Heart right ventricle (tissue), 16 donors: ENCODE measurements around the gene RAB28. TPM values are rescaled to one million over a fixed set of nuclear protein-coding genes. Genes with fewer than 3 reads are reported as not detected.
A peak's percentile ranks its signal among the peaks of the same experiment; 100 is the strongest.

ENCODE experiments used
- ATAC-seq, 8 donors: fragments of 200-7000 bp; cut with Tn5 transposase; one replicate each; pipeline ENCODE4 v1.9.1; 2020; ENCODE audit warnings: mild to moderate bottlenecking in 8 of 8, moderate library complexity in 8 of 8, moderate number of reproducible peaks in 1 of 8
- DNase-seq, 2 donors: peaks; one replicate each; pipeline ENCODE4 v3.0.0-alpha.2; 2020
- H3K27ac ChIP-seq, 10 donors: fragments of 200-600 bp; sonication (generic) in 2 of 10; one replicate each; pipeline versions ENCODE4 v1.5.0 to v1.8.0; 2020 to 2022; ENCODE audit warnings: mild to moderate bottlenecking in 3 of 10
- H3K27me3 ChIP-seq, 7 donors: fragments of 200-600 bp; one replicate each; pipeline ENCODE4 v1.8.0; 2021 to 2022; ENCODE audit warnings: mild to moderate bottlenecking in 2 of 7
- H3K36me3 ChIP-seq, 9 donors: fragments of 200-600 bp; sonication (generic) in 1 of 9; one replicate each; pipeline versions ENCODE4 v1.5.0 to v1.8.0; 2020 to 2022; ENCODE audit warnings: mild to moderate bottlenecking in 2 of 9
- H3K4me1 ChIP-seq, 9 donors: fragments of 200-600 bp; sonication (generic) in 1 of 9; one replicate each; pipeline versions ENCODE4 v1.5.0 to v1.8.0; 2020 to 2022; ENCODE audit warnings: mild to moderate bottlenecking in 4 of 9
- H3K4me3 ChIP-seq, 10 donors: fragments of 200-600 bp; sonication (generic) in 2 of 10; one replicate each; pipeline versions ENCODE4 v1.5.0 to v1.8.0; 2020 to 2022; ENCODE audit warnings: mild to moderate bottlenecking in 7 of 10, moderate library complexity in 2 of 10
- H3K9me3 ChIP-seq, 11 donors: fragments of 200-600 bp in 10 of 11; sonication (generic) in 2 of 11; one replicate each; pipeline versions ENCODE4 v1.5.0 to v1.8.0; 2013 to 2022; ENCODE audit warnings: mild to moderate bottlenecking in 2 of 11, control low read depth in 1 of 11, moderate library complexity in 1 of 11
- CTCF ChIP-seq, 9 donors: fragments of 200-600 bp; sonication (generic) in 2 of 9; IDR thresholded peaks; one replicate each; pipeline versions ENCODE4 v1.5.0 to v1.8.0; 2021 to 2022; ENCODE audit warnings: antibody characterized with exemption in 9 of 9, mild to moderate bottlenecking in 5 of 9, moderate library complexity in 1 of 9
- WGBS, 2 donors: extraction: QIAGEN DNeasy Blood & Tissue Kit; methylation state at CpG; one replicate each; pipeline ENCODE4 v1.1.7; 2013; ENCODE audit warnings: inconsistent platforms in 1 of 2; 5-methylcytosine and 5-hydroxymethylcytosine counted together
- intact Hi-C, 10 donors: fragments of 100-400 bp; cut with DNase I; formaldehyde crosslinking; loops; one replicate each; pipeline versions ENCODE4 v1.11.1 to v1.14.2; 2022
- polyA plus RNA-seq, 2 donors: library from polyadenylated mRNA; stranded (reverse); fragments of 200-250 nt; gene quantifications; one replicate each; pipeline ENCODE4 v1.2.3, GENCODE V29; 2013
- total RNA-seq, 10 donors: library from RNA; stranded (reverse); fragmentation: NEBNext Ultra II Directional in 3 of 10; extraction: Animal tissue kit (Norgen Biotek cat#: 25700) in 3 of 10; gene quantifications; one replicate each; pipeline versions ENCODE4 v1.2.1 to v1.2.4, GENCODE V29; 2021 to 2023
- donor health status: Arrhythmogenic right ventricular cardiomyopathy.
- donor health status: ischemic (EF 13 %, LVEDD 7.1; RV severe dilation, severe dysfunction).
- donor health status: healthy with polysubstance abuse.
- donor health status: DM: no; HTN: yes; CAD: no.
- donor health status: DM: no; HTN: no; CAD: no.
- donor health status: ischemic (EF 25% LVEDD 6.9; RV normal size, moderate dysfunction).
- donor health status: ischemic (EF 25% LVEDD 5.7; RV mildly dilated, moderate dysfunction).
- donor health status: healthy.
- donor health status: DM: yes; HTN: yes; CAD: no.
- donor health status: Ischemic cardiomyopathy.
- donor health status: ischemic (EF 35%, LVEDD 5.7; RV mildly dilated, moderate dysfunction).
- donor health status: nonischemic (EF 11% LVEDD 7.7; RV severe dilation, severe dysfunction).
- donor health status: DM: yes; HTN: yes; CAD: no.
- donor health status: PGD.
- donor health status: ischemic (EF 29% LVEDD 5.4; RV normal size, mild dysfunction).
- donor health status: nonischemic (EF 23%, LVEDD 6.1; RV moderate dilation, normal function).

The RAB28 gene
- total and polyA plus RNA-seq, 12 donors: 12.7 to 27.5 (median 20.3) TPM

- Histone ChIP-seq H3K4me1 (no peaks in the 10 kb centered on the region), H3K36me3 (no peaks in the 10 kb centered on the region), H3K27ac (no peak overlapping the region), H3K27me3 (peaks cover 0 to 41% (median 12%) of the 10 kb centered on the region in 7 donors), H3K4me3 (no peak overlapping the region), H3K9me3 (peaks cover 0 to 5% (median 0%) of the 10 kb centered on the region in 11 donors)
- intact Hi-C loops: no loop called here
- no peak for TF ChIP-seq CTCF (IDR thresholded peaks at IDR 0.05)
- ATAC-seq (no peak), DNase-seq (no peak)
Observed at GRCh38 chr4:13493793-13494192, 9.7 kb upstream of the RAB28 start.

GRCh38 chr4:13492747-13493146 lies 8.6 kb upstream of the RAB28 start:
- peaks cover 0 to 47% (median 12%) of the 10 kb centered on the region in 7 donors for H3K27me3 ChIP-seq
- intact Hi-C loops: no loop called here
- DNase-seq (no peak), ATAC-seq (no peak)
- H3K27ac ChIP-seq: no peak overlapping the region
- H3K4me1 ChIP-seq: no peaks in the 10 kb centered on the region
- H3K9me3 ChIP-seq: peaks cover 0 to 8% (median 0%) of the 10 kb centered on the region in 11 donors
- TF ChIP-seq CTCF (IDR thresholded peaks at IDR 0.05): no peak
- 83 to 86% methylated on average over 3 of the region's 3 CpGs for WGBS, 2 donors
- no peaks in the 10 kb centered on the region for H3K36me3 ChIP-seq
- H3K4me3 ChIP-seq: no peak overlapping the region

- H3K27me3 ChIP-seq: peaks cover 0 to 31% (median 6%) of the 10 kb centered on the region in 7 donors
- H3K4me3 ChIP-seq: peak overlapping the region; percentile 71 to 85 (median 82)
- 2 to 3% methylated on average over 23 of the region's 23 CpGs for WGBS, 2 donors
- TF ChIP-seq CTCF (IDR thresholded peaks at IDR 0.05): no peak
- peaks cover 0 to 9% (median 0%) of the 10 kb centered on the region in 11 donors for H3K9me3 ChIP-seq
- H3K4me1 ChIP-seq: peaks cover 0 to 41% (median 23%) of the 10 kb centered on the region in 9 donors
- DNase-seq (no peak), ATAC-seq (no peak)
- intact Hi-C loops: loop anchor here in 4 of 10 donors (5.0 to 10.0 kb wide), 4 partner anchors 70 to 223 kb away; partner anchors contain the start of gene BOD1L1 (in 2 of the 4)
- H3K27ac ChIP-seq: peak overlapping the region in 9 of 10 donors; percentile 88 to 98 (median 92)
- no peaks in the 10 kb centered on the region for H3K36me3 ChIP-seq
Observed at GRCh38 chr4:13484749-13485221, 645 bp upstream of the RAB28 start.

- ATAC-seq: peak; percentile 37 to 80 (median 55)
- TF ChIP-seq CTCF (IDR thresholded peaks at IDR 0.05): no peak
- intact Hi-C loops: loop anchor here in 4 of 10 donors (5.0 to 10.0 kb wide), 4 partner anchors 69 to 224 kb away; partner anchors contain the start of gene BOD1L1 (in 2 of the 4)
- peak overlapping the region; percentile 71 to 85 (median 82) for H3K4me3 ChIP-seq
- peaks cover 0 to 23% (median 2%) of the 10 kb centered on the region in 7 donors for H3K27me3 ChIP-seq
- peak overlapping the region; percentile 77 to 98 (median 92) for H3K27ac ChIP-seq
- H3K4me1 ChIP-seq: peaks cover 0 to 45% (median 28%) of the 10 kb centered on the region in 9 donors
- DNase-seq: peak in 1 of 2 donors; percentile 39
- peaks cover 0 to 9% (median 0%) of the 10 kb centered on the region in 11 donors for H3K9me3 ChIP-seq
- peaks cover 0 to 9% (median 0%) of the 10 kb centered on the region in 9 donors for H3K36me3 ChIP-seq
- WGBS, 2 donors: 0% methylated on average over 30 of the region's 30 CpGs
Observed at GRCh38 chr4:13483768-13484121, 395 bp downstream of the RAB28 start.
